CD8-positive, alpha-beta memory T cell (primary cell): Measurements from ENCODE around the gene DIP2B. TPM values are rescaled to one million over a fixed set of nuclear protein-coding genes. Genes with fewer than 3 reads are reported as not detected.

ENCODE experiments used
- CTCF ChIA-PET: fragments of 350-600 bp; sonication (Branson Sonifier 250); formaldehyde crosslinking; loops from one replicate; lab custom pipeline; 2021; ENCODE audit warnings: antibody characterized with exemption; lab: Charles Lee
- POLR2A ChIA-PET: fragments of 350-600 bp; sonication (Branson Sonifier 250); formaldehyde crosslinking; loops from one replicate; lab custom pipeline; 2021; ENCODE audit warnings: antibody characterized with exemption; lab: Charles Lee
- DNase-seq, 5 donors: peaks; one replicate each; pipeline versions ENCODE4 v3.0.0 to v3.0.0-alpha.2; 2020 to 2022; ENCODE audit warnings: mixed read lengths in 1 of 5
- H3K27ac ChIP-seq: one replicate; pipeline ENCODE4 v1.7.0; 2013; ENCODE audit warnings: low read depth, mild to moderate bottlenecking, low read length, moderate library complexity
- H3K27me3 ChIP-seq: 2 replicates; pipeline ENCODE4 v1.7.0; 2013; ENCODE audit warnings: low read length, mild to moderate bottlenecking; ENCODE audit not compliant: insufficient read depth, poor library complexity, severe bottlenecking
- H3K36me3 ChIP-seq: 2 replicates; pipeline ENCODE4 v1.7.0; 2013; ENCODE audit warnings: mild to moderate bottlenecking, low read length, moderate library complexity; ENCODE audit not compliant: insufficient read depth
- H3K4me1 ChIP-seq: 2 replicates; pipeline ENCODE4 v1.7.0; 2013; ENCODE audit warnings: mild to moderate bottlenecking, low read length, moderate library complexity; ENCODE audit not compliant: insufficient read depth
- H3K4me3 ChIP-seq: 2 replicates; pipeline ENCODE4 v1.7.0; 2013; ENCODE audit warnings: mild to moderate bottlenecking, low read length
- H3K9me3 ChIP-seq: 2 replicates; pipeline ENCODE4 v1.7.0; 2013; ENCODE audit warnings: mild to moderate bottlenecking, low read length
- H3K27ac Mint-ChIP-seq, 8 donors: one replicate each; pipeline ENCODE4 v1.8.0; 2020 to 2021; ENCODE audit warnings: mixed read lengths in 8 of 8, mild to moderate bottlenecking in 6 of 8, inconsistent platforms in 3 of 8, moderate library complexity in 3 of 8
- H3K27me3 Mint-ChIP-seq, 2 donors: one replicate each; pipeline ENCODE4 v1.8.0; 2020 to 2021; ENCODE audit warnings: mixed read lengths in 2 of 2, mild to moderate bottlenecking in 1 of 2, moderate library complexity in 1 of 2
- H3K36me3 Mint-ChIP-seq, 3 donors: one replicate each; pipeline ENCODE4 v1.8.0; 2020 to 2021; ENCODE audit warnings: mixed read lengths in 3 of 3, inconsistent platforms in 1 of 3, mild to moderate bottlenecking in 1 of 3
- H3K4me1 Mint-ChIP-seq, 3 donors: one replicate each; pipeline ENCODE4 v1.8.0; 2020 to 2021; ENCODE audit warnings: mixed read lengths in 3 of 3, inconsistent platforms in 1 of 3, mild to moderate bottlenecking in 1 of 3
- H3K4me3 Mint-ChIP-seq, 7 donors: one replicate each; pipeline ENCODE4 v1.8.0; 2020 to 2021; ENCODE audit warnings: mixed read lengths in 7 of 7, mild to moderate bottlenecking in 6 of 7, moderate library complexity in 4 of 7, inconsistent platforms in 2 of 7
- H3K9me3 Mint-ChIP-seq, 5 donors: one replicate each; pipeline ENCODE4 v1.8.0; 2020 to 2022; ENCODE audit warnings: mixed read lengths in 5 of 5, mild to moderate bottlenecking in 3 of 5, moderate library complexity in 2 of 5, inconsistent platforms in 1 of 5
- polyA plus RNA-seq: library from polyadenylated mRNA; unstranded; fragments of 300-500 nt; fragmentation: Illumina TruSeq; gene quantifications from one replicate; pipeline ENCODE4 v1.2.3, GENCODE V29; 2021
- total RNA-seq, 2 experiments: library from RNA; stranded (reverse); gene quantifications; one replicate each; pipeline ENCODE4 v1.2.3, GENCODE V29; 2021

The DIP2B gene
- total and polyA plus RNA-seq, 3 experiments from 2014 or later, result 7.9 to 21.0 (median 20.4) TPM

GRCh38 chr12:50600364-50600763 is 95.6 kb downstream of the DIP2B start:
- Histone ChIP-seq H3K4me3 (no peak overlapping the region), H3K36me3 (no peaks in the 10 kb centered on the region), H3K27me3 (no peaks in the 10 kb centered on the region), H3K9me3 (no peaks in the 10 kb centered on the region), H3K27ac (no peak overlapping the region), H3K4me1 (peaks cover 27% of the 10 kb centered on the region)
- DNase-seq, result no peak
- no peaks in the 10 kb centered on the region for H3K9me3 Mint-ChIP-seq
- H3K4me1 Mint-ChIP-seq, result peaks cover 27 to 39% (median 36%) of the 10 kb centered on the region in 3 donors
- H3K4me3 Mint-ChIP-seq, result no peak overlapping the region
- H3K36me3 Mint-ChIP-seq, result peaks cover 0 to 7% (median 6%) of the 10 kb centered on the region in 3 donors
- CTCF ChIA-PET, result no interaction called here
- H3K27me3 Mint-ChIP-seq, result no peaks in the 10 kb centered on the region
- H3K27ac Mint-ChIP-seq, result peak overlapping the region in 1 of 8 donors; percentile 7
- POLR2A ChIA-PET, result no interaction called here

- Mint-ChIP-seq H3K4me1 (peaks cover 11 to 21% (median 19%) of the 10 kb centered on the region in 3 donors), H3K27me3 (no peaks in the 10 kb centered on the region), H3K27ac (no peak overlapping the region), H3K9me3 (no peaks in the 10 kb centered on the region), H3K4me3 (no peak overlapping the region), H3K36me3 (peaks cover 0 to 10% (median 8%) of the 10 kb centered on the region in 3 donors)
- Histone ChIP-seq H3K27me3 (no peaks in the 10 kb centered on the region), H3K9me3 (no peaks in the 10 kb centered on the region), H3K4me3 (no peak overlapping the region), H3K27ac (no peak overlapping the region), H3K4me1 (peaks cover 12% of the 10 kb centered on the region), H3K36me3 (no peaks in the 10 kb centered on the region)
- ChIA-PET POLR2A (no interaction called here), CTCF (interaction anchor here (1.2 to 1.5 kb wide), 3 partner anchors 9 to 100 kb away, joined by 3 to 4 read pairs (median 3); partner anchors contain the start of gene DIP2B)
- no peak for DNase-seq
Measured at GRCh38 chr12:50603817-50604639, 99.2 kb downstream of the DIP2B start.

DNA sequence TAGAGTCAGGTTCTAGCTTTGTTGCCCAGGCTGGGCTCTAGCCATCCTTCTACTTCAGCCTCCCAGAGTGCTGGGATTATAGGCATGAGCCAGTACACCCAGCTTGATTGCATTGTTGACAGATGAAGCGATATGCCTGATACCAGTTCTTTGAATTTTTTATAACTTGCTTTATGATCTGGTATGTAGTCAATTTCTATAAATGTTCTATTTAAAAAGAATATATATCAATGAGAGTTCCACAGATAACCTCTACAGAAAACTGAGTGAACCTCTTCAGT is 99.8 kb downstream of the DIP2B start:
- ChIA-PET CTCF (interaction anchor here (1.2 to 1.5 kb wide), 2 partner anchors 12 to 100 kb away, joined by 3 to 4 read pairs; partner anchors contain the start of gene DIP2B), POLR2A (no interaction called here)
- Mint-ChIP-seq H3K9me3 (no peaks in the 10 kb centered on the region), H3K36me3 (peaks cover 0 to 10% (median 8%) of the 10 kb centered on the region in 3 donors), H3K4me3 (no peak overlapping the region), H3K27me3 (no peaks in the 10 kb centered on the region), H3K27ac (no peak overlapping the region), H3K4me1 (peaks cover 11 to 23% (median 21%) of the 10 kb centered on the region in 3 donors)
- Histone ChIP-seq H3K27me3 (no peaks in the 10 kb centered on the region), H3K9me3 (no peaks in the 10 kb centered on the region), H3K4me3 (no peak overlapping the region), H3K4me1 (peaks cover 9% of the 10 kb centered on the region), H3K36me3 (no peaks in the 10 kb centered on the region), H3K27ac (no peak overlapping the region)
- DNase-seq, result no peak

DNA sequence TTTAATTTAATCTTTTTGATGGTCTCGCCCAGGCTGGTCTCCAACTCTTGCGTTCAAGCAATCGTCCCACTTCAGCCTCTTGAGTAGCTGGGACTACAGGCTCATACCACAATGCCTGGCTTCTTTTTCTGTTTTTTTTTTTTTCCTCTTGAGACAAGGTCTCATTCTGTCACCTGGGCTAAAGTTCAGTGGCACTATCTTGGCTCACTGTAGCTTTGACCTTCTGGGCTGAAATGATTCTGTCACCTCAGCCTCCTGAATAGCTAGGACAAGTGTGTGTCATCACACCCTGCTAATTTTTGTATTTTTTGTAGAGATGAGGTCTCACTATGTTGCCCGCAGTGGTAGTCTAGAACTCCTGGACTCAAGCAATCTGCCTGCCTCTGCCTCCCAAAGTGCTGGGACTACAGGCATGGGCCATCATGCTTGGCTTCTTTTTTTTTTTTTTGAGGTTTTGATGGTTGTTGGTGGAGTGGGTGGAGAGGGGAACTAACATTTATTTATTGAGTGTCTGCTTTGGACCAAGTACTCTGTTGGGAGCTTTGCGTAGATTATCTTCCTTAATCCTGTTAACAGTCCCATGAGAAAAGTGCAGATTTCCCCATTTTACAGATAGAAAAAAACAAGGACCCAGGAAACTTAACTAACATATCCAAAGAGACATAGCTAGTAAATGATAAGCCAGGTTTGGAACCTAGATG is 102.0 kb downstream of the DIP2B start:
- H3K36me3 Mint-ChIP-seq, result peaks cover 0 to 10% (median 5%) of the 10 kb centered on the region in 3 donors
- H3K27me3 Mint-ChIP-seq, result no peaks in the 10 kb centered on the region
- ChIA-PET POLR2A (no interaction called here), CTCF (interaction anchor here (0.8 to 1.0 kb wide), 2 partner anchors 99 to 102 kb away, joined by 3 to 4 read pairs; partner anchors contain the start of gene DIP2B)
- H3K9me3 ChIP-seq, result no peaks in the 10 kb centered on the region
- no peak overlapping the region for H3K27ac ChIP-seq
- peak overlapping the region in 2 of 8 donors; percentile 5 to 7 for H3K27ac Mint-ChIP-seq
- DNase-seq, result no peak
- H3K4me3 ChIP-seq, result no peak overlapping the region
- H3K36me3 ChIP-seq, result no peaks in the 10 kb centered on the region
- H3K27me3 ChIP-seq, result no peaks in the 10 kb centered on the region
- H3K4me1 ChIP-seq, result no peaks in the 10 kb centered on the region
- no peak overlapping the region for H3K4me3 Mint-ChIP-seq
- no peaks in the 10 kb centered on the region for H3K9me3 Mint-ChIP-seq
- H3K4me1 Mint-ChIP-seq, result peaks cover 0 to 12% (median 9%) of the 10 kb centered on the region in 3 donors

GRCh38 chr12:50609292-50609874 is 104.6 kb downstream of the DIP2B start:
- CTCF ChIA-PET, result no interaction called here
- H3K9me3 ChIP-seq, result no peaks in the 10 kb centered on the region
- no peak overlapping the region for H3K4me3 ChIP-seq
- no peak overlapping the region for H3K27ac Mint-ChIP-seq
- no peak overlapping the region for H3K4me3 Mint-ChIP-seq
- no peaks in the 10 kb centered on the region for H3K27me3 Mint-ChIP-seq
- H3K4me1 ChIP-seq, result peaks cover 5% of the 10 kb centered on the region
- no peak overlapping the region for H3K27ac ChIP-seq
- peaks cover 0 to 12% (median 8%) of the 10 kb centered on the region in 3 donors for H3K4me1 Mint-ChIP-seq
- no peaks in the 10 kb centered on the region for H3K36me3 ChIP-seq
- POLR2A ChIA-PET, result no interaction called here
- H3K27me3 ChIP-seq, result no peaks in the 10 kb centered on the region
- no peaks in the 10 kb centered on the region for H3K9me3 Mint-ChIP-seq
- H3K36me3 Mint-ChIP-seq, result peaks cover 0 to 10% (median 5%) of the 10 kb centered on the region in 3 donors
- DNase-seq, result no peak

GRCh38 chr12:50610171-50610570 is 105.4 kb downstream of the DIP2B start:
- Histone ChIP-seq H3K4me3 (no peak overlapping the region), H3K27ac (no peak overlapping the region), H3K4me1 (peaks cover 5% of the 10 kb centered on the region), H3K27me3 (no peaks in the 10 kb centered on the region), H3K36me3 (no peaks in the 10 kb centered on the region), H3K9me3 (no peaks in the 10 kb centered on the region)
- H3K27me3 Mint-ChIP-seq, result no peaks in the 10 kb centered on the region
- H3K4me3 Mint-ChIP-seq, result no peak overlapping the region
- CTCF ChIA-PET, result no interaction called here
- no peak for DNase-seq
- no peaks in the 10 kb centered on the region for H3K9me3 Mint-ChIP-seq
- peaks cover 0 to 9% (median 5%) of the 10 kb centered on the region in 3 donors for H3K36me3 Mint-ChIP-seq
- POLR2A ChIA-PET, result no interaction called here
- no peak overlapping the region for H3K27ac Mint-ChIP-seq
- peaks cover 0 to 12% (median 10%) of the 10 kb centered on the region in 3 donors for H3K4me1 Mint-ChIP-seq

- peaks cover 0 to 3% (median 2%) of the 10 kb centered on the region in 3 donors for H3K36me3 Mint-ChIP-seq
- no peak overlapping the region for H3K4me3 ChIP-seq
- H3K4me1 Mint-ChIP-seq, result peaks cover 0 to 12% (median 9%) of the 10 kb centered on the region in 3 donors
- no peaks in the 10 kb centered on the region for H3K9me3 Mint-ChIP-seq
- no peak overlapping the region for H3K27ac Mint-ChIP-seq
- no peaks in the 10 kb centered on the region for H3K27me3 ChIP-seq
- no peaks in the 10 kb centered on the region for H3K27me3 Mint-ChIP-seq
- CTCF ChIA-PET, result no interaction called here
- H3K4me3 Mint-ChIP-seq, result no peak overlapping the region
- no peaks in the 10 kb centered on the region for H3K9me3 ChIP-seq
- no peak overlapping the region for H3K27ac ChIP-seq
- no peaks in the 10 kb centered on the region for H3K36me3 ChIP-seq
- peaks cover 5% of the 10 kb centered on the region for H3K4me1 ChIP-seq
- DNase-seq, result no peak
- POLR2A ChIA-PET, result no interaction called here
Measured at GRCh38 chr12:50611021-50611744, 106.4 kb downstream of the DIP2B start.
